Measurements from ENCODE around the gene STON1.
A peak's percentile ranks its signal among the peaks of the same experiment; 100 is the strongest.

- peak; percentile 64 to 85 (median 81) for TF ChIP-seq CTCF (IDR thresholded peaks at IDR 0.05)
- TF ChIP-seq POLR2A (IDR thresholded peaks at IDR 0.05) = no peak
These were observed 59.3 kb downstream of the STON1 start for GRCh38 chr2:48589170-48589767.

All from testis (tissue), 2 donors.